HFF-Myc (cell line): ENCODE measurements around the gene DNMT3B.

Source experiments
- DNase-seq: peaks from one replicate; pipeline ENCODE4 v3.0.0-alpha.2; 2011; ENCODE audit warnings: low read depth; ENCODE audit errors: extremely low read depth
- H3K4me3 ChIP-seq: replicated peaks from 2 replicates; pipeline ENCODE4 v1.5.1; 2011; ENCODE audit warnings: low read depth, mild to moderate bottlenecking, control low read depth, low read length
- TF ChIP-seq, protein P1 (sequence below): IDR thresholded peaks from 2 replicates; pipeline ENCODE4 v1.5.1; 2012; ENCODE audit warnings: mild to moderate bottlenecking, low read depth, low read length, control low read depth; ENCODE audit errors: missing control alignments

Gene DNMT3B

DNA sequence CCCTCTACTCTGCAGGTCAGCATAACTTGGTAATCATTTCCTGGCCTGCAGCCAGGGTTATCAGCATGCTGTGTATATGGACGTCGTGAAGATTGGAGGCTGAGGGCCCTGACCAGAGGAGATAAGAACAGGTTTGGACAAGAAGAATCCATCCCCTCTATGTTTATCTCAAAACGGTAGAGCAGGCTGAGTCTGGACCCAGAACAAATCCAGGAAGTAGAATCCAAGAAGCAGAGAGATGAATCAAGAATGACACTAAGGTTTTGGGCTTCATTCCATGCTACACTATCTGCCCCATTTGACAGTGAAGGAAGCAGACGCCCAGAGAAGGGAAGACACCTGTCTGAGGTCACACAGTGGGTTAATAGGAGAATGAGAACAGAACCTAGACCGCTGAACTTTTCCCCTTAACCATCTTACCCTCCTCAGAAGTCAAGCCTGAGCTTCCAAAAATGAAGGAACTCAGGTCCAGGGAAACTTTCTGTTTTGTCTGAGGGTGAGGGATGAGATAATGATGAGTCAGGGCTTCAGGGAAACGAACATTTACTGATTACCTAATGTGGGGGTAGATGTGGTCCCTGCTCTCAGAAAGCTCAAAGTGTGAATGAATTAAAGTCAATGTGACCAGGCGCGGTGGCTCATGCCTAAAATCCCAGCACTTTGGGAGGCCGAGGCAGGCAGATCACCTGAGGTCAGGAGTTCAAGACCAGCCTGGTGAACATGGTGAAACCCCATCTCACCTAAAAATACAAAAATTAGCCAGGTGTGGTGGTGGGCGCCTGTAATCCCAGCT is 9.5 kb upstream of the DNMT3B start:
- DNase-seq, result no peak
- TF ChIP-seq, protein P1, sequence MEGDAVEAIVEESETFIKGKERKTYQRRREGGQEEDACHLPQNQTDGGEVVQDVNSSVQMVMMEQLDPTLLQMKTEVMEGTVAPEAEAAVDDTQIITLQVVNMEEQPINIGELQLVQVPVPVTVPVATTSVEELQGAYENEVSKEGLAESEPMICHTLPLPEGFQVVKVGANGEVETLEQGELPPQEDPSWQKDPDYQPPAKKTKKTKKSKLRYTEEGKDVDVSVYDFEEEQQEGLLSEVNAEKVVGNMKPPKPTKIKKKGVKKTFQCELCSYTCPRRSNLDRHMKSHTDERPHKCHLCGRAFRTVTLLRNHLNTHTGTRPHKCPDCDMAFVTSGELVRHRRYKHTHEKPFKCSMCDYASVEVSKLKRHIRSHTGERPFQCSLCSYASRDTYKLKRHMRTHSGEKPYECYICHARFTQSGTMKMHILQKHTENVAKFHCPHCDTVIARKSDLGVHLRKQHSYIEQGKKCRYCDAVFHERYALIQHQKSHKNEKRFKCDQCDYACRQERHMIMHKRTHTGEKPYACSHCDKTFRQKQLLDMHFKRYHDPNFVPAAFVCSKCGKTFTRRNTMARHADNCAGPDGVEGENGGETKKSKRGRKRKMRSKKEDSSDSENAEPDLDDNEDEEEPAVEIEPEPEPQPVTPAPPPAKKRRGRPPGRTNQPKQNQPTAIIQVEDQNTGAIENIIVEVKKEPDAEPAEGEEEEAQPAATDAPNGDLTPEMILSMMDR, result no peak
- no peak overlapping the region for H3K4me3 ChIP-seq

DNA sequence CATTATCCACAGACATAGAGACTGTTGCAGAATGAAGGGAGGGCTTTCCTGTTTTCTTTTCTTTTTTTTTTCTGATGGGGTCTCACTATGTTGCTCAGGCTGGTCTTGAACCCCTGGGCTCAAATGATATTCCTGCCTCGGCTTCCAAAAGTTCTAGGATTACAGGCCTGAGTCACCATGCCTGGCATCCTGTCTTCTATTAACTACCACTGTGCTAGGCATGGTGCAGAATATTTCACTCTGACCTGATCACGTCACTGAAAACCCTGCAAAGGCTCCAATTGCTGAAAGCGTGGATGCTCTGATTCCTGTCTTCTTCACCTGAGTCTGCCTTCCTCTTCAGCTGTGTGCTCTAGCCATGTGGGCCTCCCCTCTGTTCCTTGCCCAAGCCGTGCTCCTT is 8.5 kb upstream of the DNMT3B start:
- DNase-seq, result no peak
- no peak overlapping the region for H3K4me3 ChIP-seq
- TF ChIP-seq, protein P1, result no peak

DNA sequence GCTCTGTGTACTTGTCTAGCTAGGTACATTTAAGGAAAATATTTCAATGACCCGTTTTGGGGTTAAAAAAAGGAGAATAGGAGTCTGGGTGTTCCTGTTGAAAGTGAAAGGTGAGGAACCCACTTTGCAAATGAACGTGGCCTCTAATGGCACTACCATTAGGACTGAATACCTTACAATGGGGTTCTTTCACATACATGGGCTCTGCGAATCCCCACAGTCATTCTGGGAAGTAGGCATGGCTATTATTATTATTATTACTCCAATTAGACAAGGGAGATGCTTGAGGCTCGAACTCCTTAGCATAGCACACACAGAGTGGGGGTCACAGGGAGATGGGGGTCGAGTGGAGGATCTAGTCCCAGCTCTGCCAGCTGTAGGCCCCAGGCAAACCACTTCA is 6.0 kb upstream of the DNMT3B start:
- no peak overlapping the region for H3K4me3 ChIP-seq
- DNase-seq, result no peak
- TF ChIP-seq, protein P1, result no peak

DNA sequence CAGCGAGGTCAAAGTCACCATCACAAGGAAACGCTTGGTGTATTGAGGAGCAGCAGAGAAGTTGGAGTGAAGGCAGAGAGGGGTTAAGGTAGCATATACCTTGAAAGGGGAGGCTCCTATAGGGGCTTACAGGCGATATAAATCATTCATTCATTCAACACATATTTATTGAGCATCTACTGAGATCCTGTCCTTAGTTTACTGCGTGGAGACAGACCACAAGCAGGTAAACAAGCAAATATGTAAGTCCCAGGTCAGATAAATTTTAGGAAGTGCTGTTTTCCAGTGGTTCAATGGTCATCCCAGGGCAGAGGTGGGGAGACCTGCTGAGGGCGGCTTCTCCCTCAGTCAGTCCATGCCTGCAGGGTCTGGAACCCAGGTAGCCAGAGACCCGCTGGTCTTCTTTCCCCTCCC is 761 bp upstream of the DNMT3B start:
- TF ChIP-seq, protein P1, result no peak
- no peak for DNase-seq
- peak overlapping the region; percentile 59 for H3K4me3 ChIP-seq

DNA sequence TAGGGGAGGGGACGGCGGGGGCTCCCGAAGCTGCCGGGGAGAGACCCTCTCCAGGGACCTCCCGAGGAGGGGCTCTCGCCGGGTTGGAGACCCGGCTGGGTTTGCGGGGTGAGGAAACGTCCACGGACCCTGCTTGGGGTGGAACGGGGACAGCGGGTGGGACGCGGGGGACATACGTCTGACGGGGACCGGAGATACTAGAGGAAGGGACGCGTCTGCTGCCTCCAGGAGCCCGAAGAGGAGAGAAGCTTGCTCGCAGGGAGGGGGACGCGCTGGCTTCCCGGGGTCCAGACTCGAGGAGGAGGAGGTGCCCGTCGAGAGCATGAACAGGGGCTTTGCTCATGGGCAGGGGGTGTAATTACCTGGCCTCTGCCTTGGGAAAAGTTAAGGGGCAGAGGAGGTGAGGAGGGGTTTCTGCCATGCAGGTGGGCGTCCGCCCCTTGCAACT is 593 bp downstream of the DNMT3B start:
- no peak for DNase-seq
- TF ChIP-seq, protein P1, result no peak
- peak overlapping the region; percentile 59 for H3K4me3 ChIP-seq

DNA sequence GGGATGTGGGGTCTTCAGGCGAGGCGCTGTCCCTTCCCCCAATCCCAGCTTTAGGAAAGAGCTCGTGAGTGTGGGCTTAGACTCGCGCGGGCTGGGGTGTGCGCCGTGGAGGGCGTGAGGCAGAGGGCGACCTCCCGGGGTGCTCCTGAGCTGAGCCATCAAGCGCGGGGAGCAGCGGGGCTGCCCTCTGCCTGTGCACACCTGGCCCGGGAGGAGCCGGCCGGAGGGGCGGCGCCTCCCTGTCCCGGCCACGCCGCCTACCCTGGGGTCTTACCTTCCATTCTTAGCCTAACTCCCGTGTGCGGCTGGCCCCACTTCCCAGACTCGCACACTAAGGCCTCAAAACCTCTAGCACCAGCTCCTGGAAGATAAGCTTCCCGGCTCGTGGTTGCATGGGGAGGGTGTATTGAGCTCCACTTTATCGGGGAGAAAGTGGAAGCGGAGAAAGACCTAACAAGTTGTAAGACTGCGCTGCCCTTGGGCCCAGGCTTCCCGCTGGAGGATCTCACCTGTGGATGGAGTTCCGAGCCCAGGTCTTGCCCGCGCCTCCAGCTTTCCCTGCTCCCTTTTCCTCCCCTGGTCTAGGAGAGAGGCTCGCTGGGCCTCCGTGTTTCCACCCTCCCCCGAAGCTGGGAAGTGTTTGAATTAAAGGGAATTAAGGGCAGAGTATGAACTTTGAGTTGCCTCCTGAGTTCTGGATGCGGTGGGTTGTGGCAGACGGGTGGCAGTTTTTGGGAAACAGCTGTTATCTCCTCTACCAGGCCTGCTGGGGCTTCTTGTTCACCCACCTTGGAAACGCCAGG is 1.2 kb downstream of the DNMT3B start:
- DNase-seq, result no peak
- peak overlapping the region; percentile 59 for H3K4me3 ChIP-seq
- TF ChIP-seq, protein P1, result no peak
